HCT116 (cell line): ENCODE data around the gene SLC17A2. TPM values are rescaled to one million over a fixed set of nuclear protein-coding genes. Genes with fewer than 3 reads are reported as not detected.
A peak's percentile ranks its signal among the peaks of the same experiment; 100 is the strongest.

Experiments used
- ATAC-seq: fragments of 200-7000 bp; cut with Tn5 transposase; 2 replicates; pipeline ENCODE4 v1.9.1; 2020; ENCODE audit warnings: mild to moderate bottlenecking, moderate library complexity
- BruUV-seq: library from RNA; stranded (reverse); fragments of 400-500 nt; replicated peaks from 2 replicates; lab custom pipeline; 2021; lab: Mats Ljungman, UMichigan
- CTCF ChIA-PET: fragments of 300-600 bp; sonication (Branson Sonifier 250); formaldehyde crosslinking; loops from one replicate; lab custom pipeline; 2021; ENCODE audit warnings: antibody characterized with exemption; lab: Charles Lee
- POLR2A ChIA-PET: fragments of 300-600, 350-600 bp; sonication (Branson Sonifier 250); formaldehyde crosslinking; loops from one replicate; lab custom pipeline; 2021; ENCODE audit warnings: antibody characterized with exemption; lab: Charles Lee
- RAD21 ChIA-PET, 2 experiments: fragments of 300-600 bp; sonication (Branson Sonifier 250); formaldehyde crosslinking; loops; one replicate each; lab custom pipeline; 2023; ENCODE audit warnings: low total read pairs in 2 of 2; ENCODE audit not compliant: uncharacterized antibody in 2 of 2, unreplicated experiment in 2 of 2, low non-redundant PET in 1 of 2; lab: Charles Lee
- DNase-seq: peaks from one replicate; pipeline ENCODE4 v3.0.0-alpha.2; 2010; ENCODE audit warnings: low read depth, low spot score
- H2AFZ ChIP-seq: fragments of 200-600 bp; shearing (Covaris generic), sonication (generic); 2 replicates; pipeline ENCODE4 v1.6.1; 2017; ENCODE audit warnings: low read depth, mixed run types, mixed read lengths, antibody characterized with exemption, low read length; ENCODE audit not compliant: poor library complexity, severe bottlenecking
- H3K27ac ChIP-seq: 2 replicates; pipeline ENCODE4 v1.5.1; 2012; ENCODE audit warnings: low read depth, low read length
- H3K27me3 ChIP-seq: fragments of 200-600 bp; sonication (generic); 2 replicates; pipeline ENCODE4 v1.6.1; 2016; ENCODE audit warnings: mixed run types, low read length, mixed read lengths; ENCODE audit not compliant: insufficient read depth
- H3K36me3 ChIP-seq, 2 experiments: fragments of 200-500 bp in 1 of 2; fragments of 200-600 bp in 1 of 2; sonication (Bioruptor generic) in 1 of 2; sonication (generic) in 1 of 2; 2 replicates each; pipeline versions ENCODE4 v1.5.1 to v1.6.1; 2014 to 2016; ENCODE audit warnings: low read length in 2 of 2, inconsistent platforms in 1 of 2, mixed read lengths in 1 of 2, mixed run types in 1 of 2; ENCODE audit not compliant: insufficient read depth in 2 of 2, control insufficient read depth in 1 of 2
- H3K4me1 ChIP-seq, 2 experiments: fragments of 200-600 bp in 1 of 2; sonication (generic) in 1 of 2; 2 replicates each; pipeline versions ENCODE4 v1.5.1 to v1.6.1; 2012 to 2017; ENCODE audit warnings: low read length in 2 of 2, inconsistent platforms in 1 of 2, mild to moderate bottlenecking in 1 of 2, mixed read lengths in 1 of 2, mixed run types in 1 of 2, moderate library complexity in 1 of 2; ENCODE audit not compliant: insufficient read depth in 2 of 2, control insufficient read depth in 1 of 2
- H3K4me2 ChIP-seq: fragments of 200-600 bp; sonication (generic); 2 replicates; pipeline ENCODE4 v1.6.1; 2017; ENCODE audit warnings: mixed run types, low read length, mixed read lengths
- H3K4me3 ChIP-seq, 2 experiments: fragments of 200-600 bp in 1 of 2; sonication (generic) in 1 of 2; replicated peaks in 1 of 2; 2 replicates each; pipeline ENCODE4 v1.5.1; 2011 to 2016; ENCODE audit warnings: low read length in 2 of 2, control low read depth in 1 of 2, low read depth in 1 of 2, mild to moderate bottlenecking in 1 of 2, mixed read lengths in 1 of 2, mixed run types in 1 of 2
- H3K79me2 ChIP-seq: fragments of 200-600 bp; sonication (generic); 2 replicates; pipeline ENCODE4 v1.6.1; 2017; ENCODE audit warnings: mild to moderate bottlenecking, mixed run types, low read length, moderate library complexity, mixed read lengths; ENCODE audit not compliant: insufficient read depth
- H3K9ac ChIP-seq: fragments of 200-600 bp; sonication (generic); 2 replicates; pipeline ENCODE4 v1.6.1; 2016; ENCODE audit warnings: low read length, mixed read lengths
- H3K9me2 ChIP-seq: fragments of 200-600 bp; sonication (generic), shearing (Covaris generic); 2 replicates; pipeline ENCODE4 v1.6.1; 2017; ENCODE audit warnings: mixed run types, mild to moderate bottlenecking, moderate library complexity; ENCODE audit not compliant: insufficient read depth
- H3K9me3 ChIP-seq, 2 experiments: fragments of 200-500 bp in 1 of 2; fragments of 200-600 bp in 1 of 2; sonication (Bioruptor generic) in 1 of 2; sonication (generic) in 1 of 2; 2 replicates each; pipeline ENCODE4 v1.6.1; 2014 to 2017; ENCODE audit warnings: low read length in 2 of 2, mixed read lengths in 2 of 2, inconsistent platforms in 1 of 2, low read depth in 1 of 2, mild to moderate bottlenecking in 1 of 2, mixed run types in 1 of 2, moderate library complexity in 1 of 2; ENCODE audit not compliant: control insufficient read depth in 1 of 2, insufficient read depth in 1 of 2
- H4K20me1 ChIP-seq: fragments of 200-600 bp; sonication (generic), shearing (Covaris generic); 2 replicates; pipeline ENCODE4 v1.6.1; 2017; ENCODE audit warnings: mixed run types, mild to moderate bottlenecking, moderate library complexity; ENCODE audit not compliant: insufficient read depth
- CEBPB ChIP-seq: IDR thresholded peaks from 2 replicates; pipeline ENCODE4 v1.6.1; 2012; ENCODE audit warnings: low read depth
- EGR1 ChIP-seq: IDR thresholded peaks from 2 replicates; pipeline ENCODE4 v1.6.1; 2012; ENCODE audit warnings: low read depth
- ELF1 ChIP-seq: IDR thresholded peaks from 2 replicates; pipeline ENCODE4 v1.6.1; 2012; ENCODE audit warnings: low read depth, borderline replicate concordance
- EZH2 ChIP-seq: fragments of 200-600 bp; sonication (generic); IDR thresholded peaks from 2 replicates; pipeline ENCODE4 v1.6.1; 2017; ENCODE audit warnings: antibody characterized with exemption, mixed run types
- EZH2phosphoT487 ChIP-seq: fragments of 200-600 bp; IDR thresholded peaks from 2 replicates; pipeline ENCODE4 v1.6.1; 2018; ENCODE audit warnings: antibody characterized with exemption, borderline replicate concordance
- FOSL1 ChIP-seq: IDR thresholded peaks from 2 replicates; pipeline ENCODE4 v1.6.1; 2012; ENCODE audit warnings: low read depth
- POLR2A ChIP-seq: IDR thresholded peaks from 2 replicates; pipeline ENCODE4 v1.7.0; 2011; ENCODE audit warnings: borderline replicate concordance; ENCODE audit not compliant: insufficient read depth, insufficient read length; ENCODE audit errors: extremely low read depth
- POLR2AphosphoS5 ChIP-seq: IDR thresholded peaks from 2 replicates; pipeline ENCODE4 v1.6.1; 2011; ENCODE audit warnings: mild to moderate bottlenecking, low read depth, low read length, moderate library complexity
- SP1 ChIP-seq: IDR thresholded peaks from 2 replicates; pipeline ENCODE4 v1.6.1; 2012; ENCODE audit warnings: low read depth
- SRF ChIP-seq: IDR thresholded peaks from 2 replicates; pipeline ENCODE4 v1.6.1; 2012; ENCODE audit warnings: low read depth
- ZFX ChIP-seq: fragments of 450-650 bp; IDR thresholded peaks from 2 replicates; pipeline ENCODE4 v1.6.1; 2017
- ZNF274 ChIP-seq: fragments of 200-500 bp; sonication (Bioruptor generic); IDR thresholded peaks from 2 replicates; pipeline ENCODE4 v1.6.1; 2014; ENCODE audit warnings: mild to moderate bottlenecking, low read depth, low read length, inconsistent platforms
- intact Hi-C: fragments of 100-400 bp; cut with micrococcal nuclease; formaldehyde crosslinking; loops from 2 replicates; pipeline ENCODE4 v1.10.0; 2022
- total RNA-seq: library from RNA; stranded (reverse); gene quantifications from one replicate; pipeline ENCODE4 v1.2.1, GENCODE V29; 2021; ENCODE audit not compliant: unreplicated experiment
- TF ChIP-seq, protein P1 (sequence below): IDR thresholded peaks from 2 replicates; pipeline ENCODE4 v1.6.1; 2012; ENCODE audit warnings: low read depth

The SLC17A2 gene
- total RNA-seq, 1 experiment from 2014 or later: not detected

DNA sequence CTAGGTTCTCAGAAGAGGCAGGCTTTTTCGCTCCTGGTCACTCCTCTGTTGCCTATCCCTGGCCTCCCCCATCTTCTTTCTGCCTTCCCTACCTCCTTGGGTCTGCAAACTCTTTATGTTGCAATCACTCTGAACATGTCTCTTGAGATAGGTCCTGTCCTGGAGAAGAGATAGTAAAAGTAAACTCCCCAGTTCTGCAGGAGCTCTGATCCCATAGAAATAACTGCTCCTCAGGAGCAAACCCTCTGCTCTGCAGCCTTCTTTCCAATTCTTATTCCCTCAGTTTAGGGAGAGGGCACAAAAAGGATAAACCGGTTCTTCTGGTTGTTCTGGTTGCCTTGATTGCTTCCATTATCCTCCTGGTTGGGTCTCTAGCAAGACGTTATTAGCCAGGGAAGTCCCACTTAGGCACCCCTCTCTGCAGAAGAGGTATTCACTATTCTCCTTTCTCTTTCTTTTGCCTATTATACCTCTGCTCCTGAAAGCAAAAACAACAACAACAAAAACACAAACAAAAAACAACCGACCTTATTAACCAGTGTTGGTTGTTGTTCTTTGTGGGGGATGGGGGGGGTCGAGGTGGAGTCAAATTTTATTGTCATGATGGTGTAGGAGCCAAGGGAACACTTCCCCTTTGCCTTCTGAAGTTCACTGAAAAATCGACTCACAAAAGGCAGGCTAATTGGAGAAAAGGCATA lies 33.1 kb upstream of the SLC17A2 start:
- H3K9me3 ChIP-seq: peaks cover 3 to 7% of the 10 kb centered on the region in 2 experiments; a peak in 2 of 4 replicates
- DNase-seq (no peak), ATAC-seq (peak; percentile 34)
- H3K9me2 ChIP-seq: no peaks in the 10 kb centered on the region
- POLR2A ChIA-PET: no interaction called here
- H3K4me2 ChIP-seq: peak overlapping the region; percentile 82
- H3K9ac ChIP-seq: peak overlapping the region; percentile 31; the same call in 1 of the 2 replicates
- no peaks in the 10 kb centered on the region for H4K20me1 ChIP-seq
- no peaks in the 10 kb centered on the region for H3K79me2 ChIP-seq
- H3K4me3 ChIP-seq: peak overlapping the region; percentile 62 to 63
- intact Hi-C loops: no loop called here
- no peaks in the 10 kb centered on the region for H3K27me3 ChIP-seq
- peaks cover 9 to 11% of the 10 kb centered on the region in 2 experiments; a peak in 3 of 4 replicates for H3K36me3 ChIP-seq
- CTCF ChIA-PET: interaction anchor here (2.1 kb wide), 1 partner anchor 29 kb away, joined by 15 read pairs; no protein-coding TSS in a partner anchor
- RAD21 ChIA-PET: no interaction called here
- no TSS peak for BruUV-seq
- TF ChIP-seq, protein P1, sequence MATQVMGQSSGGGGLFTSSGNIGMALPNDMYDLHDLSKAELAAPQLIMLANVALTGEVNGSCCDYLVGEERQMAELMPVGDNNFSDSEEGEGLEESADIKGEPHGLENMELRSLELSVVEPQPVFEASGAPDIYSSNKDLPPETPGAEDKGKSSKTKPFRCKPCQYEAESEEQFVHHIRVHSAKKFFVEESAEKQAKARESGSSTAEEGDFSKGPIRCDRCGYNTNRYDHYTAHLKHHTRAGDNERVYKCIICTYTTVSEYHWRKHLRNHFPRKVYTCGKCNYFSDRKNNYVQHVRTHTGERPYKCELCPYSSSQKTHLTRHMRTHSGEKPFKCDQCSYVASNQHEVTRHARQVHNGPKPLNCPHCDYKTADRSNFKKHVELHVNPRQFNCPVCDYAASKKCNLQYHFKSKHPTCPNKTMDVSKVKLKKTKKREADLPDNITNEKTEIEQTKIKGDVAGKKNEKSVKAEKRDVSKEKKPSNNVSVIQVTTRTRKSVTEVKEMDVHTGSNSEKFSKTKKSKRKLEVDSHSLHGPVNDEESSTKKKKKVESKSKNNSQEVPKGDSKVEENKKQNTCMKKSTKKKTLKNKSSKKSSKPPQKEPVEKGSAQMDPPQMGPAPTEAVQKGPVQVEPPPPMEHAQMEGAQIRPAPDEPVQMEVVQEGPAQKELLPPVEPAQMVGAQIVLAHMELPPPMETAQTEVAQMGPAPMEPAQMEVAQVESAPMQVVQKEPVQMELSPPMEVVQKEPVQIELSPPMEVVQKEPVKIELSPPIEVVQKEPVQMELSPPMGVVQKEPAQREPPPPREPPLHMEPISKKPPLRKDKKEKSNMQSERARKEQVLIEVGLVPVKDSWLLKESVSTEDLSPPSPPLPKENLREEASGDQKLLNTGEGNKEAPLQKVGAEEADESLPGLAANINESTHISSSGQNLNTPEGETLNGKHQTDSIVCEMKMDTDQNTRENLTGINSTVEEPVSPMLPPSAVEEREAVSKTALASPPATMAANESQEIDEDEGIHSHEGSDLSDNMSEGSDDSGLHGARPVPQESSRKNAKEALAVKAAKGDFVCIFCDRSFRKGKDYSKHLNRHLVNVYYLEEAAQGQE: no peak
- TF ChIP-seq ELF1 (no peak), FOSL1 (no peak), CEBPB (no peak), EZH2phosphoT487 (no peak), ZFX (no peak), ZNF274 (no peak), EGR1 (no peak), EZH2 (no peak), SP1 (no peak; the same call in 1 of the 2 replicates), POLR2AphosphoS5 (no peak), SRF (no peak), POLR2A (no peak)
- peaks cover 18 to 29% of the 10 kb centered on the region in 2 experiments for H3K4me1 ChIP-seq
- no peak overlapping the region for H2AFZ ChIP-seq
- peak overlapping the region; percentile 33; the same call in 1 of the 2 replicates for H3K27ac ChIP-seq
